Vagina (tissue), 2 donors: ENCODE measurements around the gene SYNCRIP.

ENCODE experiments used
- CTCF ChIP-seq, 3 experiments: fragments of 450-650 bp in 2 of 3; fragments of 200-600 bp in 1 of 3; sonication (generic) in 1 of 3; IDR thresholded peaks; one replicate each; pipeline ENCODE4 v1.5.1; 2017 to 2019; ENCODE audit warnings: antibody characterized with exemption in 3 of 3, mild to moderate bottlenecking in 2 of 3, moderate library complexity in 2 of 3
- POLR2A ChIP-seq, 2 donors: fragments of 450-650 bp; IDR thresholded peaks; one replicate each; pipeline ENCODE4 v1.6.1; 2017; ENCODE audit warnings: antibody characterized with exemption in 2 of 2, mild to moderate bottlenecking in 2 of 2, moderate library complexity in 2 of 2

GRCh38 chr6:85684809-85685171 is 42.1 kb upstream of the SYNCRIP start:
- TF ChIP-seq CTCF (IDR thresholded peaks at IDR 0.05): no peak
- TF ChIP-seq POLR2A (IDR thresholded peaks at IDR 0.05): no peak
